ENCODE results near the gene COG5. TPM values are rescaled to one million over a fixed set of nuclear protein-coding genes. Genes with fewer than 3 reads are reported as not detected.
A peak's percentile ranks its signal among the peaks of the same experiment; 100 is the strongest.

COG5 gene
- total RNA-seq, 1 experiment from 2014 or later, result 20.2 TPM

GRCh38 chr7:107427462-107427861, 136.3 kb downstream of the COG5 start:
- no peak overlapping the region for H3K4ac ChIP-seq (ENCODE audit: low read depth, low read length)
- peak overlapping the region; percentile 44 for H4K91ac ChIP-seq (ENCODE audit: insufficient read length, low read depth, low read length)
- no peak overlapping the region for H2AFZ ChIP-seq (ENCODE audit: low read length)
- no peak overlapping the region for H3K56ac ChIP-seq (ENCODE audit: insufficient read length, low read depth, low read length)
- H3K9ac ChIP-seq (ENCODE audit: extremely low read depth, insufficient read length, low read length), result no peak overlapping the region
- no peak overlapping the region for H4K5ac ChIP-seq (ENCODE audit: insufficient read length, low read depth, low read length)
- Mint-ChIP-seq H3K4me3 (no peak overlapping the region), H3K27me3 (ENCODE audit: low read depth) (no peaks in the 10 kb centered on the region; the same call in 1 of the 2 replicates), H3K4me1 (no peaks in the 10 kb centered on the region), H3K27ac (peak overlapping the region in 1 of 3 experiments; percentile 71; a peak in 1 of 7 replicates), H3K9me3 (peaks cover 7 to 9% of the 10 kb centered on the region in 2 experiments; a peak in 3 of 5 replicates), H3K36me3 (ENCODE audit: insufficient read depth in 1 of 3, low read depth in 3 of 3) (peaks cover 0 to 18% (median 14%) of the 10 kb centered on the region in 3 experiments; a peak in 5 of 7 replicates)
- H2BK5ac ChIP-seq (ENCODE audit: insufficient read length, low read length), result no peak overlapping the region
- H3K4me1 ChIP-seq (ENCODE audit: insufficient read depth, low read length), result no peaks in the 10 kb centered on the region
- H2BK12ac ChIP-seq (ENCODE audit: insufficient read length, low read depth, low read length), result no peak overlapping the region
- H3K79me2 ChIP-seq (ENCODE audit: insufficient read depth, low read length), result no peaks in the 10 kb centered on the region
- H3K14ac ChIP-seq (ENCODE audit: insufficient read depth, low read length), result no peak overlapping the region
- no peak for TF ChIP-seq CTCF (conservative IDR thresholded peaks at IDR 0.05)
- no peak overlapping the region for H3K27ac ChIP-seq (ENCODE audit: insufficient read length, low read depth, low read length)
- no peak overlapping the region for H2BK15ac ChIP-seq (ENCODE audit: low read depth, low read length)
- H4K20me1 ChIP-seq (ENCODE audit: control insufficient read depth, insufficient read depth, insufficient read length), result no peaks in the 10 kb centered on the region
- H3T11ph ChIP-seq (ENCODE audit: low read length), result no peak overlapping the region
- no peak overlapping the region for H3K4me2 ChIP-seq (ENCODE audit: insufficient read depth, insufficient read length, low read length)
- H2BK120ac ChIP-seq (ENCODE audit: low read depth, low read length, poor library complexity, severe bottlenecking), result no peak overlapping the region
- WGBS (ENCODE audit: extremely low coverage, insufficient read length, low lambda C conversion rate), result no CpG with 5 or more reads among the region's 5 CpGs
- H4K8ac ChIP-seq (replicated peaks; ENCODE audit: insufficient read length, low read depth, low read length), result no peak overlapping the region
- H3K27me3 ChIP-seq (ENCODE audit: insufficient read depth, low read length), result no peaks in the 10 kb centered on the region
- H2BK20ac ChIP-seq (ENCODE audit: low read depth, low read length, poor library complexity, severe bottlenecking), result no peak overlapping the region
- no peaks in the 10 kb centered on the region for H3K23me2 ChIP-seq (ENCODE audit: insufficient read length, low read depth, low read length, poor library complexity, severe bottlenecking)
- DNase-seq, result no peak
- H3K23ac ChIP-seq (ENCODE audit: insufficient read length, low read depth, low read length), result no peak overlapping the region
- no peaks in the 10 kb centered on the region for H3K79me1 ChIP-seq (ENCODE audit: insufficient read depth, low read depth, low read length, poor library complexity, severe bottlenecking)
- H3K9me3 ChIP-seq (ENCODE audit: control insufficient read depth, low read depth, low read length), result no peaks in the 10 kb centered on the region
- H2AK5ac ChIP-seq (ENCODE audit: insufficient read length, low read length), result no peak overlapping the region
- no peak overlapping the region for H3K18ac ChIP-seq (ENCODE audit: insufficient read length, low read depth, low read length)

All from H9 (cell line).